ENCODE data around the gene AGER. TPM values are rescaled to one million over a fixed set of nuclear protein-coding genes. Genes with fewer than 3 reads are reported as not detected.

AGER gene
- total RNA-seq, 1 experiment from 2014 or later, result 14.3 TPM

DNA sequence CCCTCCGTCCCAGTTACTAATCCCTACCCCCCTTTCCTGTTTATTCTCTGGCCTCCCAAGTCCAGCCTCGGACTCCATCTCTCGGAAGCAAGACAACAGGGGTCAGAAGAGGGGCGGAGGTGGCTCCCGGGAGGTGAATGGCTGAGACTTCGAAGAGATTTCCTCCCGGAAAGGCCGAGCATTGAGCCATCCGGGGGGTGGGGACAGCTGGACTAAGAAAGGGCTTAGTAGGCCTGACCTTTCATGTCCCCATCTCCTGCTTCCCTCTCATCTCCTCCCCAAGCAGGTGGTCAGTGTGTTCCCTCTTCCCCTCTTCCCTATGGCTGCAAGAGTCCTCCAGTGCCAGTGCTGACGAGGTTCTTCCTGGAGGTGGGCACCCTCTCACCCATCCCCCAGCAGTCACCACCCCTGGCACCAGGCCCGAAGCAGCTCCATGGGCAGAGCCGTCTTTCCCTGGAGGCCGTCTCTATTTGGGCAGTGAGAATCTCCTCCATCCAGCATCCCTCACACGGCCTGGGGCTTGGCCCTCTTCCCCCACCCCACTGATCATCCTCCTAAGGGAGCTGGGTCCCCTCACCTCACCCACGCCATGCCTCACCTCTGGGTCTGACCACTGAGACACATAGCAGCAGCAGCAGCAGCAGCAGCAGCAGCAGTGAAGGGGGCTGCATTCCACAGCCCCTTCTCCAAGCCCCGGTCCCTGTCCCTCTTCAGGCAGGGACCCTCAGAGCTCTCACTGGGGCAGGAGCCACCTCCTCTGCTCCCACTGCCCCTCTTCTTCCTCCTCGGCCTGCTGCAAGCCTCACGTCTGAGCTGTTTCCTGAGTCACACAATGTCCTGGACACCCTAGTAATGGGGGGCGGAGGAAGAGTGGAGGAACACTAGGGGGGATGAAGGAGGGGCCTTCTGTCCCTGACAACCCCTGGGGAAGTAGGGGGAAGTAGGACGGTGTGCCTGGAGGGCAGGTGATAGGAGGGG lies 39.5 kb upstream of the AGER start, which contains the start of gene NOTCH4:
NOTCH4 (minus strand) TSS at position 810 of the 978 bp plus-strand sequence; CDS start at position 671, 139 bp downstream.
- H4K20me1 ChIP-seq (ENCODE audit: control insufficient read depth, insufficient read depth, insufficient read length), result no peaks in the 10 kb centered on the region
- no peaks in the 10 kb centered on the region for H3K9me3 ChIP-seq (ENCODE audit: control insufficient read depth, low read depth, low read length)
- no peaks in the 10 kb centered on the region for H3K79me2 ChIP-seq (ENCODE audit: insufficient read depth, low read length)
- no peak within 1 kb of the TSS for H2AFZ ChIP-seq (ENCODE audit: low read length)
- DNase-seq, result no peak
- H3K23ac ChIP-seq (ENCODE audit: insufficient read length, low read depth, low read length), result no peak within 1 kb of the TSS
- H3K56ac ChIP-seq (ENCODE audit: insufficient read length, low read depth, low read length), result no peak within 1 kb of the TSS
- H2BK12ac ChIP-seq (ENCODE audit: insufficient read length, low read depth, low read length), result no peak within 1 kb of the TSS
- H4K5ac ChIP-seq (ENCODE audit: insufficient read length, low read depth, low read length), result no peak within 1 kb of the TSS
- H3K27me3 ChIP-seq (ENCODE audit: insufficient read depth, low read length), result no peaks in the 10 kb centered on the region
- H3K23me2 ChIP-seq (ENCODE audit: insufficient read length, low read depth, low read length, poor library complexity, severe bottlenecking), result no peaks in the 10 kb centered on the region
- WGBS (ENCODE audit: extremely low coverage, insufficient read length, low lambda C conversion rate), result no CpG with 5 or more reads among the region's 20 CpGs
- TF ChIP-seq, protein P1, sequence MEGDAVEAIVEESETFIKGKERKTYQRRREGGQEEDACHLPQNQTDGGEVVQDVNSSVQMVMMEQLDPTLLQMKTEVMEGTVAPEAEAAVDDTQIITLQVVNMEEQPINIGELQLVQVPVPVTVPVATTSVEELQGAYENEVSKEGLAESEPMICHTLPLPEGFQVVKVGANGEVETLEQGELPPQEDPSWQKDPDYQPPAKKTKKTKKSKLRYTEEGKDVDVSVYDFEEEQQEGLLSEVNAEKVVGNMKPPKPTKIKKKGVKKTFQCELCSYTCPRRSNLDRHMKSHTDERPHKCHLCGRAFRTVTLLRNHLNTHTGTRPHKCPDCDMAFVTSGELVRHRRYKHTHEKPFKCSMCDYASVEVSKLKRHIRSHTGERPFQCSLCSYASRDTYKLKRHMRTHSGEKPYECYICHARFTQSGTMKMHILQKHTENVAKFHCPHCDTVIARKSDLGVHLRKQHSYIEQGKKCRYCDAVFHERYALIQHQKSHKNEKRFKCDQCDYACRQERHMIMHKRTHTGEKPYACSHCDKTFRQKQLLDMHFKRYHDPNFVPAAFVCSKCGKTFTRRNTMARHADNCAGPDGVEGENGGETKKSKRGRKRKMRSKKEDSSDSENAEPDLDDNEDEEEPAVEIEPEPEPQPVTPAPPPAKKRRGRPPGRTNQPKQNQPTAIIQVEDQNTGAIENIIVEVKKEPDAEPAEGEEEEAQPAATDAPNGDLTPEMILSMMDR (conservative IDR thresholded peaks at IDR 0.05), result no peak
- no peak within 1 kb of the TSS for H2BK5ac ChIP-seq (ENCODE audit: insufficient read length, low read length)
- Mint-ChIP-seq H3K9me3 (no peaks in the 10 kb centered on the region), H3K36me3 (ENCODE audit: insufficient read depth in 1 of 3, low read depth in 3 of 3) (no peaks in the 10 kb centered on the region), H3K27me3 (ENCODE audit: low read depth) (peaks cover 19% of the 10 kb centered on the region), H3K4me1 (peaks cover 18% of the 10 kb centered on the region in 2 experiments), H3K4me3 (no peak within 1 kb of the TSS), H3K27ac (no peak within 1 kb of the TSS; a peak in 1 of 7 replicates)
- no peaks in the 10 kb centered on the region for H3K79me1 ChIP-seq (ENCODE audit: insufficient read depth, low read depth, low read length, poor library complexity, severe bottlenecking)
- H3K27ac ChIP-seq (ENCODE audit: insufficient read length, low read depth, low read length), result no peak within 1 kb of the TSS
- no peak within 1 kb of the TSS for H3K9ac ChIP-seq (ENCODE audit: extremely low read depth, insufficient read length, low read length)
- H3T11ph ChIP-seq (ENCODE audit: low read length), result no peak within 1 kb of the TSS
- H3K4ac ChIP-seq (ENCODE audit: low read depth, low read length), result no peak within 1 kb of the TSS
- H4K8ac ChIP-seq (replicated peaks; ENCODE audit: insufficient read length, low read depth, low read length), result no peak within 1 kb of the TSS
- no peak within 1 kb of the TSS for H4K91ac ChIP-seq (ENCODE audit: insufficient read length, low read depth, low read length)
- no peak within 1 kb of the TSS for H3K18ac ChIP-seq (ENCODE audit: insufficient read length, low read depth, low read length)
- 0 out of 2 replicates have a peak, but pooled peaks cover 6% of the 10 kb centered on the region for H3K4me1 ChIP-seq (ENCODE audit: insufficient read depth, low read length)
- no peak within 1 kb of the TSS; the same call in 1 of the 2 replicates for H3K14ac ChIP-seq (ENCODE audit: insufficient read depth, low read length)
- no peak within 1 kb of the TSS for H2BK15ac ChIP-seq (ENCODE audit: low read depth, low read length)
- no peak within 1 kb of the TSS for H2BK20ac ChIP-seq (ENCODE audit: low read depth, low read length, poor library complexity, severe bottlenecking)
- no peak within 1 kb of the TSS for H2BK120ac ChIP-seq (ENCODE audit: low read depth, low read length, poor library complexity, severe bottlenecking)
- H2AK5ac ChIP-seq (ENCODE audit: insufficient read length, low read length), result no peak within 1 kb of the TSS
- no peak within 1 kb of the TSS for H3K4me2 ChIP-seq (ENCODE audit: insufficient read depth, insufficient read length, low read length)
